Loucy (cell line): Measurements from ENCODE around the gene DHRS7B.

Experiments
- CTCF ChIP-seq: fragments of 200-600 bp; sonication (generic); conservative IDR thresholded peaks from 2 replicates; pipeline ENCODE4 v1.5.1; 2014; ENCODE audit warnings: mild to moderate bottlenecking, antibody characterized with exemption, low read length
- EZH2phosphoT487 ChIP-seq: fragments of 200-600 bp; IDR thresholded peaks from 2 replicates; pipeline ENCODE4 v1.6.1; 2018; ENCODE audit warnings: antibody characterized with exemption, mild to moderate bottlenecking, moderate library complexity, borderline replicate concordance

- TF ChIP-seq CTCF (no peak), EZH2phosphoT487 (no peak)
Measured at GRCh38 chr17:21157586-21158370, 31.0 kb downstream of the DHRS7B start.
